GM12878 (cell line): ENCODE results near the gene CCDC141.

Experiments used
- ESRRA ChIP-seq: IDR thresholded peaks from 2 replicates; pipeline ENCODE4 v1.6.1; 2012; ENCODE audit warnings: mild to moderate bottlenecking, low read length, improper control_type of control experiment
- GABPA ChIP-seq: IDR thresholded peaks from 2 replicates; pipeline ENCODE4 v1.6.1; 2014; ENCODE audit warnings: antibody characterized with exemption, low read depth, mild to moderate bottlenecking, inconsistent platforms
- TAF1 ChIP-seq: IDR thresholded peaks from 2 replicates; pipeline ENCODE4 v1.6.1; 2011; ENCODE audit warnings: mild to moderate bottlenecking, low read depth, low read length, borderline replicate concordance
- ZNF274 ChIP-seq: IDR thresholded peaks from one replicate; pipeline ENCODE4 v1.8.0; 2011; ENCODE audit not compliant: insufficient read length, insufficient read depth

DNA sequence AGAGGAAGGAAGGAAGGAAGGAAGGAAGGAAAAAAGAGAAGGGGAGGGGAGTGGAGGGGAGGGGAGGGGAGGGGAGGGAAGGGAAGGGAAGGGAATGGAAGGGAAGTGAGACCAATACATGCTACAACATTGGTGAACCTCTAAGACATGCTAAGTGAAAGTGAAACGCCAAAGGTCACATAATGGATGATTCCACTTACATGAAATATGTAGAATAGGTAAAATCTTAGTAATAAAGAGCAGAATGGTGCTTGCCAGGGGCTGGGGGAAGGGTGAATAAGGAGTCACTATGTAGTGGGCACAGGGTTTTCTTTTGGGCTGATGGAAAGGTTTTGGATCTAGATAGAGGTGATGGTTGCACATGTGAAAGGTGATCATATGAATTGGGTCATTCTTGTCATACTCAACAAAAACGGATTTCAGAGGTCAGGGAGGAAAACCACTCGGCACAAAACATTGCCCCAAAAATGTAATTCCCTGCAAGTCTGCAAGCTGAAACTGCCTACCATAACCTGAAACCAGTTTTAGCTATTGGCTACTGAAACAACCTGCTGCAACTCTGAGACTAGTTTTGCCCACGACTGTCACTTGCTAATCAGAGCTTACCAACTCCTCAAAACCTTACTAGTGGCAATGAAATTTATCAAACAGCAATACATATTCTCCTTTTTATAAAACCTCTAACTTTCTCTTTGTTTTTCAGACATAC lies 59.2 kb downstream of the CCDC141 start:
- no peak for TF ChIP-seq GABPA
- TF ChIP-seq ZNF274: no peak
- TF ChIP-seq ESRRA: no peak
- no peak for TF ChIP-seq TAF1
